H1 (cell line): ENCODE data around the gene SLC25A30. TPM values are rescaled to one million over a fixed set of nuclear protein-coding genes. Genes with fewer than 3 reads are reported as not detected.

Experiments used
- CTCF ChIA-PET: fragments of 300-600 bp; sonication (Branson Sonifier 250); formaldehyde crosslinking; loops from one replicate; lab custom pipeline; 2021; ENCODE audit not compliant: partially characterized antibody; lab: Charles Lee
- POLR2A ChIA-PET: fragments of 300-600 bp; sonication (Branson Sonifier 250); formaldehyde crosslinking; loops from one replicate; lab custom pipeline; 2021; ENCODE audit warnings: inconsistent platforms; ENCODE audit not compliant: partially characterized antibody; lab: Charles Lee
- DNase-seq, 2 experiments: peaks; one replicate each; pipeline versions ENCODE4 v3.0.0 to v3.0.0-alpha.2; 2010 to 2022; ENCODE audit warnings: low spot score in 2 of 2, low read depth in 1 of 2, mixed read lengths in 1 of 2
- FAIRE-seq: peaks from 2 replicates; lab custom pipeline; 2011; peaks lifted over from hg19 to GRCh38; lab: Jason Lieb, UNC
- H2AFZ ChIP-seq: 2 replicates; pipeline ENCODE4 v1.8.1; 2012; ENCODE audit warnings: low read length, inconsistent platforms
- H2AK5ac ChIP-seq: 2 replicates; pipeline ENCODE4 v1.6.1; 2013; ENCODE audit warnings: low read depth, low read length
- H2BK120ac ChIP-seq: replicated peaks from 2 replicates; pipeline ENCODE3; 2013; ENCODE audit warnings: low read depth, low read length, inconsistent platforms
- H2BK12ac ChIP-seq: 2 replicates; pipeline ENCODE4 v1.6.1; 2013; ENCODE audit warnings: low read depth, low read length
- H2BK15ac ChIP-seq: 2 replicates; pipeline ENCODE4 v1.6.1; 2013; ENCODE audit warnings: low read length
- H2BK20ac ChIP-seq: 2 replicates; pipeline ENCODE4 v1.6.1; 2013; ENCODE audit warnings: low read length
- H2BK5ac ChIP-seq: 2 replicates; pipeline ENCODE4 v1.6.1; 2013; ENCODE audit warnings: low read depth, low read length
- H3K14ac ChIP-seq: 2 replicates; pipeline ENCODE4 v1.6.1; 2013; ENCODE audit warnings: inconsistent platforms; ENCODE audit not compliant: insufficient read length
- H3K18ac ChIP-seq: 2 replicates; pipeline ENCODE4 v1.6.1; 2013; ENCODE audit warnings: low read length; ENCODE audit errors: extremely low read depth
- H3K23ac ChIP-seq: 2 replicates; pipeline ENCODE4 v1.6.1; 2013; ENCODE audit warnings: inconsistent platforms; ENCODE audit not compliant: insufficient read length
- H3K23me2 ChIP-seq: 2 replicates; pipeline ENCODE4 v1.6.1; 2013; ENCODE audit warnings: low read depth, low read length
- H3K27ac ChIP-seq: 2 replicates; pipeline ENCODE4 v1.6.1; 2011; ENCODE audit warnings: low read depth, low read length, inconsistent platforms
- H3K27me3 ChIP-seq, 4 experiments: replicated peaks in 1 of 4; 1 replicate in 1 of 4; 2 replicates in 3 of 4; pipeline versions ENCODE4 v1.6.1 to v1.8.1; 2011 to 2013; ENCODE audit warnings: low read length in 3 of 4, mild to moderate bottlenecking in 3 of 4, inconsistent platforms in 2 of 4, mixed read lengths in 2 of 4, moderate library complexity in 1 of 4; ENCODE audit not compliant: control insufficient read depth in 3 of 4, insufficient read depth in 3 of 4; ENCODE audit errors: extremely low read depth in 1 of 4
- H3K36me3 ChIP-seq, 4 experiments: 2 replicates each; pipeline versions ENCODE4 v1.6.1 to v1.8.1; 2011 to 2013; ENCODE audit warnings: mild to moderate bottlenecking in 4 of 4, low read length in 3 of 4, moderate library complexity in 2 of 4, control low read depth in 1 of 4, inconsistent platforms in 1 of 4; ENCODE audit not compliant: insufficient read depth in 4 of 4, control insufficient read depth in 2 of 4
- H3K4ac ChIP-seq: replicated peaks from 2 replicates; pipeline ENCODE3; 2013; ENCODE audit warnings: low read length, low read depth, mixed read lengths, inconsistent platforms; ENCODE audit not compliant: insufficient read length
- H3K4me1 ChIP-seq, 4 experiments: replicated peaks in 1 of 4; 1 replicate in 1 of 4; 2 replicates in 3 of 4; pipeline versions ENCODE4 v1.6.1 to v1.8.1; 2011 to 2013; ENCODE audit warnings: low read length in 3 of 4, inconsistent platforms in 2 of 4, mixed read lengths in 1 of 4; ENCODE audit not compliant: insufficient read depth in 4 of 4, control insufficient read depth in 3 of 4
- H3K4me2 ChIP-seq, 2 experiments: 2 replicates each; pipeline versions ENCODE4 v1.6.1 to v1.8.1; 2011 to 2013; ENCODE audit warnings: low read depth in 2 of 2, low read length in 2 of 2, control low read depth in 1 of 2, inconsistent platforms in 1 of 2, mild to moderate bottlenecking in 1 of 2; ENCODE audit not compliant: insufficient read depth in 1 of 2
- H3K4me3 ChIP-seq, 4 experiments: fragments of 200-600, 300-600 bp in 1 of 4; sonication (generic), shearing (Covaris generic), sonication (Bioruptor Twin) in 1 of 4; 2 replicates each; pipeline versions ENCODE4 v1.5.1 to v1.8.1; 2011 to 2016; ENCODE audit warnings: low read length in 4 of 4, low read depth in 3 of 4, control low read depth in 2 of 4, inconsistent platforms in 2 of 4, mild to moderate bottlenecking in 2 of 4, mixed read lengths in 1 of 4, moderate library complexity in 1 of 4; ENCODE audit not compliant: insufficient read depth in 2 of 4; ENCODE audit errors: extremely low read depth in 1 of 4
- H3K56ac ChIP-seq: replicated peaks from 2 replicates; pipeline ENCODE3; 2013; ENCODE audit warnings: low read depth, mild to moderate bottlenecking, mixed read lengths, low read length, inconsistent platforms; ENCODE audit not compliant: insufficient read length
- H3K79me1 ChIP-seq: 2 replicates; pipeline ENCODE4 v1.6.1; 2013; ENCODE audit warnings: low read depth, low read length, control low read depth
- H3K79me2 ChIP-seq, 2 experiments: 2 replicates each; pipeline versions ENCODE4 v1.6.1 to v1.8.1; 2012 to 2013; ENCODE audit warnings: low read length in 2 of 2, mild to moderate bottlenecking in 2 of 2, inconsistent platforms in 1 of 2; ENCODE audit not compliant: insufficient read depth in 2 of 2, control insufficient read depth in 1 of 2
- H3K9ac ChIP-seq, 4 experiments: replicated peaks in 1 of 4; 1 replicate in 1 of 4; 2 replicates in 3 of 4; pipeline versions ENCODE4 v1.6.1 to v1.8.1; 2011 to 2013; ENCODE audit warnings: low read depth in 3 of 4, low read length in 3 of 4, control low read depth in 2 of 4, mild to moderate bottlenecking in 2 of 4, moderate library complexity in 2 of 4, inconsistent platforms in 1 of 4; ENCODE audit errors: extremely low read depth in 1 of 4
- H3K9me3 ChIP-seq, 2 experiments: 2 replicates each; pipeline versions ENCODE4 v1.6.1 to v1.8.1; 2012 to 2013; ENCODE audit warnings: mild to moderate bottlenecking in 2 of 2, moderate library complexity in 2 of 2, control low read depth in 1 of 2, inconsistent platforms in 1 of 2, low read depth in 1 of 2, low read length in 1 of 2, mixed read lengths in 1 of 2; ENCODE audit not compliant: insufficient read depth in 2 of 2
- H4K20me1 ChIP-seq, 2 experiments: replicated peaks in 1 of 2; 2 replicates each; pipeline versions ENCODE3 to v1.8.1; 2011 to 2013; ENCODE audit warnings: inconsistent platforms in 2 of 2, low read length in 2 of 2, mild to moderate bottlenecking in 1 of 2; ENCODE audit not compliant: insufficient read depth in 2 of 2, control insufficient read depth in 1 of 2
- H4K5ac ChIP-seq: 2 replicates; pipeline ENCODE4 v1.6.1; 2013; ENCODE audit warnings: low read length, low read depth, mixed read lengths, inconsistent platforms; ENCODE audit not compliant: insufficient read length
- H4K8ac ChIP-seq: 2 replicates; pipeline ENCODE4 v1.8.0; 2013; ENCODE audit warnings: mild to moderate bottlenecking, moderate library complexity, low read length, inconsistent platforms; ENCODE audit not compliant: insufficient read depth; ENCODE audit errors: extremely low read depth
- H4K91ac ChIP-seq: replicated peaks from 2 replicates; pipeline ENCODE3; 2013; ENCODE audit warnings: low read length, mixed read lengths, inconsistent platforms; ENCODE audit not compliant: insufficient read length
- BCL11A ChIP-seq, 2 experiments: IDR thresholded peaks; one replicate each; pipeline ENCODE4 v1.6.1; 2011; ENCODE audit warnings: low read depth in 2 of 2, low read length in 2 of 2, mild to moderate bottlenecking in 2 of 2
- E2F6 ChIP-seq: IDR thresholded peaks from 2 replicates; pipeline ENCODE4 v1.6.1; 2012; ENCODE audit warnings: inconsistent platforms
- GABPA ChIP-seq: IDR thresholded peaks from 2 replicates; pipeline ENCODE4 v1.6.1; 2011; ENCODE audit warnings: mild to moderate bottlenecking, low read length, moderate library complexity, borderline replicate concordance; ENCODE audit not compliant: insufficient read depth
- JUN ChIP-seq: IDR thresholded peaks from 2 replicates; pipeline ENCODE4 v1.6.1; 2011; ENCODE audit warnings: low read depth, mild to moderate bottlenecking, improper control_type of control experiment, low read length
- JUND ChIP-seq: IDR thresholded peaks from 2 replicates; pipeline ENCODE4 v1.6.1; 2011; ENCODE audit warnings: mild to moderate bottlenecking, improper control_type of control experiment, low read length
- NRF1 ChIP-seq: IDR thresholded peaks from 2 replicates; pipeline ENCODE4 v1.6.1; 2011; ENCODE audit warnings: mild to moderate bottlenecking, low read depth, low read length, improper control_type of control experiment
- PHF8 ChIP-seq: fragments of 200-600 bp; sonication (generic); conservative IDR thresholded peaks from 2 replicates; pipeline ENCODE4 v1.7.1; 2012; ENCODE audit warnings: low read depth, mild to moderate bottlenecking, inconsistent platforms, low read length, moderate library complexity
- SAP30 ChIP-seq: fragments of 300-600 bp; sonication (generic); IDR thresholded peaks from 2 replicates; pipeline ENCODE4 v1.7.1; 2012; ENCODE audit warnings: low read length, moderate library complexity, mild to moderate bottlenecking, inconsistent platforms; ENCODE audit not compliant: insufficient read depth, insufficient replicate concordance
- TAF7 ChIP-seq: optimal IDR thresholded peaks from 2 replicates; pipeline ENCODE3; 2011; ENCODE audit warnings: low read depth, mild to moderate bottlenecking, inconsistent platforms, low read length, moderate library complexity, borderline replicate concordance
- USF2 ChIP-seq: IDR thresholded peaks from 2 replicates; pipeline ENCODE4 v1.6.1; 2011; ENCODE audit warnings: low read length, improper control_type of control experiment
- WGBS, 2 experiments: shearing (Covaris generic) in 1 of 2; methylation state at CpG; one replicate each; pipeline versions ENCODE4 v1.1.6 to v1.1.7; 2013 to 2015; ENCODE audit warnings: low lambda C conversion rate in 2 of 2, mixed read lengths in 2 of 2, inconsistent platforms in 1 of 2, low coverage in 1 of 2, missing lambda C conversion rate in 1 of 2; ENCODE audit not compliant: insufficient replicate concordance in 2 of 2, insufficient coverage in 1 of 2, insufficient read length in 1 of 2; ENCODE audit errors: extremely low coverage in 1 of 2, missing lambda C conversion rate in 1 of 2; 5-methylcytosine and 5-hydroxymethylcytosine counted together
- polyA plus RNA-seq, 7 experiments: library from polyadenylated mRNA; depleted of rRNA in 3 of 7; stranded (reverse) in 5 of 7; unstranded in 2 of 7; fragments of >200 nt in 5 of 7; fragments of 200-250 nt in 2 of 7; gene quantifications; 1 replicate in 5 of 7; 2 replicates in 1 of 7; 4 replicates in 1 of 7; pipeline versions ENCODE4 v1.2.1 to v1.2.3, GENCODE V29; 2011 to 2013; ENCODE audit warnings: missing spikeins in 2 of 7, mixed read lengths in 2 of 7
- total RNA-seq: library from RNA; stranded (reverse); fragmentation: NEBNext Ultra II Directional; extraction: Animal tissue kit (Norgen Biotek cat#: 25700); gene quantifications from 2 replicates; pipeline ENCODE4 v1.2.1, GENCODE V29; 2021
- TF ChIP-seq, protein P1 (sequence below): IDR thresholded peaks from 2 replicates; pipeline ENCODE4 v1.6.1; 2012; ENCODE audit warnings: inconsistent platforms

Gene SLC25A30
- total and polyA plus RNA-seq, 2 of the 8 experiments (the other 6 are each of a cell fraction or from before 2014, with no cell fraction given): 2.1 to 8.7 TPM

DNA sequence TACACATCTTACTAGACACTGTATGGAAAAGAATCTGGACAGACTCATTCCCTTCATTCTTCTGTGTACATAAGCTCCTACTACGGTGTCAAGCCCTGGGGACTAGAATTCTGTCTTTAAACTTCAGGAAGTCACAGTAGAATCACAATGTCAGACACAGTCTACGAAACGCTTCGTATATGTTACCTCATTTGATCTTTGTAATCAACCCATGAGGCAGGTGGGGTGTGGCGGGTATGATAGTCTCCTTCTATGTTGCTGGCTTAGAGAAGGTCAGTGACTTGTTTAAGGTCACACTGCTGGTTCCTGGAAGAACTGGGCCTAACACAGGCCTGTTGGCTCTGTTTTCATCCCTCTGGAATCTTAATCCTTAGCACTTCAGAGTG is 45.0 kb downstream of the SLC25A30 start:
- Histone ChIP-seq H2BK15ac (no peak overlapping the region), H3K4me1 (peaks cover 0 to 2% (median under 1%) of the 10 kb centered on the region in 4 experiments; a peak in 4 of 7 replicates), H2BK20ac (no peak overlapping the region)
- TF ChIP-seq BCL11A (IDR thresholded peaks at IDR 0.05; ENCODE audit: low read depth in 2 of 2, low read length in 2 of 2): no peak
- no peak for TF ChIP-seq USF2
- TF ChIP-seq JUND: no peak
- TF ChIP-seq PHF8: no peak
- TF ChIP-seq GABPA: no peak
- TF ChIP-seq E2F6: no peak
- TF ChIP-seq TAF7: no peak
- no peak for TF ChIP-seq SAP30
- TF ChIP-seq, protein P1, sequence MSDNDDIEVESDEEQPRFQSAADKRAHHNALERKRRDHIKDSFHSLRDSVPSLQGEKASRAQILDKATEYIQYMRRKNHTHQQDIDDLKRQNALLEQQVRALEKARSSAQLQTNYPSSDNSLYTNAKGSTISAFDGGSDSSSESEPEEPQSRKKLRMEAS: no peak
- TF ChIP-seq NRF1: no peak
- no peak for TF ChIP-seq JUN

More for the DNA sequence above, 45.0 kb downstream of the SLC25A30 start:
- Histone ChIP-seq H3K18ac (no peak overlapping the region), H2BK120ac (no peak overlapping the region), H3K23me2 (no peaks in the 10 kb centered on the region), H4K20me1 (peaks cover 0 to 2% of the 10 kb centered on the region in 2 experiments), H2AFZ (no peak overlapping the region), H3K27me3 (no peaks in the 10 kb centered on the region), H2BK12ac (no peak overlapping the region), H3K23ac (no peak overlapping the region), H3K4me2 (no peak overlapping the region), H3K9me3 (no peaks in the 10 kb centered on the region), H4K91ac (no peak overlapping the region), H3K56ac (no peak overlapping the region), H3K4me3 (no peak overlapping the region), H3K4ac (no peak overlapping the region), H4K8ac (no peak overlapping the region), H3K9ac (no peak overlapping the region), H2BK5ac (no peak overlapping the region), H3K27ac (no peak overlapping the region), H3K79me1 (no peaks in the 10 kb centered on the region), H3K14ac (no peak overlapping the region), H3K79me2 (no peaks in the 10 kb centered on the region), H2AK5ac (no peak overlapping the region), H3K36me3 (no peaks in the 10 kb centered on the region; a peak in 1 of 8 replicates), H4K5ac (no peak overlapping the region)
- POLR2A ChIA-PET: interaction anchor here (0.9 to 4.1 kb wide), 2 partner anchors 22 to 32 kb away, joined by 3 to 23 read pairs; partner anchors contain the start of gene TPT1
- no peak for DNase-seq
- FAIRE-seq: no peak
- WGBS, 2 experiments: 97% methylated on average over 5 of the region's 5 CpGs; no CpG with 5 or more reads in 1 of the 2 experiments
- CTCF ChIA-PET: interaction anchor here (0.6 to 12.3 kb wide), 6 partner anchors 19 to 310 kb away, joined by 3 to 164 read pairs (median 6); no protein-coding TSS in a partner anchor
